Superior temporal gyrus (tissue), 1 donor: ENCODE measurements around the gene MET.
"Not testable (repeated sequence)": the region's sequence is repeated elsewhere in the genome, so short reads cannot be mapped to it uniquely, and the experiment has no call there.

ENCODE experiments used
- DNase-seq: peaks from one replicate; pipeline ENCODE4 v3.0.0-alpha.2; 2016; ENCODE audit errors: extremely low spot score

Gene MET

DNA sequence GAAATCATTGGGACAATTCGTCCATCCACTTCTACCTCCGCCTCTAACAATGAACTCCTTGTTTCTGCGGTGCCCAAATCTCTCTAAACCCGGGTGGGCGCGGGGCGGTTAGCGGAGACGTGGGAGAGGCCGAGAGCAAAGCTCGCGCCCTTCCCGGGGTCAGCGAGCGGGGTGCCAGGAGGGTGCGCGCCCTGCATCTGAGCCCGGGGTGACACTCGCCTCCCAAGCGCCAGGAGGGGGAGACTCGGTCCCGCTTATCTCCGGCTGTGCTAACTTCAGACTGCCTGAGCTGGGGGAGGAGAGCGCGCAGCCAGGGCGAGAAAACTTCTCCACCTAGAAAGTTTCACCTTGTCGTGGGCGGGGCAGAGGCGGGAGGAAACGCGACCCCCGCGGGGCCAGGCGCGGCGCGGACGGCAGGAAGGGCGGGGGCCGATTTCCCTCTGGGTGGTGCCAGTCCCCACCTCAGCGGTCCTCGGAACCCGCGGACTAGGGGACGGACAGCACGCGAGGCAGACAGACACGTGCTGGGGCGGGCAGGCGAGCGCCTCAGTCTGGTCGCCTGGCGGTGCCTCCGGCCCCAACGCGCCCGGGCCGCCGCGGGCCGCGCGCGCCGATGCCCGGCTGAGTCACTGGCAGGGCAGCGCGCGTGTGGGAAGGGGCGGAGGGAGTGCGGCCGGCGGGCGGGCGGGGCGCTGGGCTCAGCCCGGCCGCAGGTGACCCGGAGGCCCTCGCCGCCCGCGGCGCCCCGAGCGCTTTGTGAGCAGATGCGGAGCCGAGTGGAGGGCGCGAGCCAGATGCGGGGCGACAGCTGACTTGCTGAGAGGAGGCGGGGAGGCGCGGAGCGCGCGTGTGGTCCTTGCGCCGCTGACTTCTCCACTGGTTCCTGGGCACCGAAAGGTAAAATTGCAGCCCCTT, at the start of gene MET:
MET (plus strand) TSS at position 516 of the 915 bp plus-strand sequence. CDS start 26,889 bp downstream, outside the sequence.
- DNase-seq: peak; percentile 74

DNA sequence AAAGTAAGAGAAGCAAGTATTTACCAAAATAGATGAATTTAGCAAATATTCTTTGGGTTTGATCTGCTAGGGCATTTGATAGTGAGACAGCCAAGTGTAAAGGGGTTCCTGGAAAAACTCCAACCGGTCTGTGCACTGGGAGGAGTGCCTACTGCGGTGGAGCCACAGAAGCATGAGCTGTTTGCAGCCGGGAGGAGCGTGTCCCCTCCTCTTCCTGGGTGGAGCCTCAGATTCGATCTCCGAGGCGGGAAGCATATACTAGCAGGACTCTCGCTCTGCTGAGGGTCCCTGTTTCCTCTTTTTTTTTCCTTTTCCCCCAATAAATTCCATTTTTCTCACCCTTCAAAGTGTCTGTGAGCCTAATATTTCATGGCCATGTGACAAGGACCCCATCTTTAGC, 45.1 kb upstream of the MET start:
- no peak for DNase-seq

DNA sequence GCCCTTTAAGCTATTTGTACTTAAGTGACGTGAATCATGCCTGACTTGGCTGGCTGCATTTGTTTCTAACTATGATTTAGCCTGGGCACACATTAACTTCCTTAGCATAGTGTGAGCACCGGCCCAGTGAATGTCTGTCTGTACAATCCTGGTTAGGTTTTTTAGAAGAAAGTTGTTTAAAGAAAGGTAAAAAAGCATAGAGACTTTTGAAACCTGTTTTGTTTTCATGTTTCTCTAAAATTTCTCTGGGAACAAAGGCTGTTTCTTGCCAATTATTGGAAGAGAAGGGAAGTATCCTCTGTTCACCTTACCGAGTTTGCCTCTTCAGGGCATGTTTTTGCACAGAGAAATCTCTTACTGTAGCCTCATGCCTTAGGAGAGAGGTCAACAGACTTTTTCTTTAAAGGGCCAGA, 42.9 kb upstream of the MET start:
- DNase-seq: no peak

DNA sequence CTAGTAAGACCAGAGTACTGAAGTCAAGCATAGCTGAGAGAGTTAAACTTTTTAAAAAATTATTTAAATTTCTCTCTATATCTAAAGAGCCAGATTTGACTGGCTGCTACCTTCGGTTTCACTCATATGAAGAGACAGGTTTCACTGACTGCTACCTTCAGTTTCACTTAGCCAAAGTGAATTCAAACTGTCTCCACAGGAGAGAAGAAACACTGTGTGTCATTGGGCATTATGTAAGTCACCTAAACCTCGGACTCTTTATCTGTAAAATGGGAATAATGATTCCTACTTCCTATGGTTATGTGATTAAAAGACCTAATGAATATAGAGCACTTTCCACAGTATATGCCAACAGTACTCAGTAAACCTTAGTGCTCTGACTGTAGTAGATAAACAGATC, 41.6 kb upstream of the MET start:
- DNase-seq: no peak

DNA sequence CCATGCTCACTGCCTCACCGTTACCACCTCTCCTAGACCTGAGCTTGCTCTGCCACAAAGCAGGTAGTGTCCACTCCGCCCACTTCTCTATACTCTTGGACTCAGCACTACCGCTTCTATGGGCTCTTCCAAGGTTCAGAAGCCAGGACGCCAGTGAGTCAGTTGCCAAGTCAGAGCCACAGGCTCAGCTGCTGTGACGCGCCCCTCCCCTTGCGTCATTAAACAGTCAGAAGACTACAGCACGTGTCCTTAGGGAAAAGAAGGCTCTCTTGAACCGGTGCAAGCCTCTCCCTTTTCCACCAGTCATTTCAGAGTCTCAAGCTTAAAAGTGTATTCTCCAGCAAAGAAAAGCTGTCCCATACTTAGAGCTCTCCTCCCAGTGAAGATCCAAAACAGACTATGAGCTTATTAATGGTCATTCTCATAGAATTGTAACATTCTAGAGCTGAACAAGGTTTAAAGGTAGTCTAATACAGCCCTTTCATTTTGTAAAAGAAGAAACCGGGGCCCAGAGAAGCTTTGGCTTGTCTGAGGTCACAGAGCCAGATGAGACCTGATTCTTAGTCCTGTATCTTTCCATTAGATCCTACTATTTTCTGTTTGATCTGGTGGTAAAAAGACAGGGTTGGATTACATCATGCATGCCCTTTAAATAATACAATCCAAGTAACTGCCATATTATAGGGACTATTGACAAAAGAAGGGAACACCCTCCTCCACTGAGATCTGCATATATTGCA, 40.9 kb upstream of the MET start:
- DNase-seq: no peak

DNA sequence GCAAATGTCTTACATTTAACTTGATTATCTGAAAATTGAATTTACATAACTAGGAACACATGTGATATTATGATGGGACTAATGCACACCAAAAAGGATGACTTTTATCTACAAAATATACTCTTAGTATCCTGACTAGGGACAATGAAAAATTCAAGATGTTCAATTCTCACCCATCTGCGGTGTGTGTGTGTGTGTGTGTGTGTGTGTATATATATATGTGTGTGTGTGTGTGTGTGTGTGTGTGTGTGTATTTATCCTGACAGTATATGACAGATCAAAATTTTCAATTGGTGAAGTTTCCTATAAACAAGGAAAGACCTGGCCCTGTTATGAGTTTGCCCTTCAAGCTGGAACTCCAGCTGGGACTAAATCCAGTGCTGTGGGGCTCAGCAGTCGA, 40.3 kb upstream of the MET start:
- DNase-seq: no peak

DNA sequence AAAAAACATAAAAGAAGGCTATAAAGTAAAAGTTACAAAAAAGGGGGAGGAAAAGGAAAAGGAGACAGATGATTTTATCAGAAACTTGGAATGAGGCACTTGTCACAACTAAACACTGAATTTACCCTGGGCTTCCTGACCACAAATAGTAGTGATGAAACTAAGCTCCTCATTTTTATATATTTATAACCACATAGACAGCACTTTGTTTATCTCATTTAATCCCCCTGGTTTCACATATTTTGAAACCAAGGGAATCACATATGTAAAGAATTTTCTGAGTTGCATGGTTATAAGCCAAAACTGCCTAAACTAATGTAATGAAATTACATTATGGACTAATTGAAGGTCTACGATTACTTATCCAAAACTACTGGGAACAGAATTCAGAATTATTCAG, 39.6 kb upstream of the MET start:
- no peak for DNase-seq

DNA sequence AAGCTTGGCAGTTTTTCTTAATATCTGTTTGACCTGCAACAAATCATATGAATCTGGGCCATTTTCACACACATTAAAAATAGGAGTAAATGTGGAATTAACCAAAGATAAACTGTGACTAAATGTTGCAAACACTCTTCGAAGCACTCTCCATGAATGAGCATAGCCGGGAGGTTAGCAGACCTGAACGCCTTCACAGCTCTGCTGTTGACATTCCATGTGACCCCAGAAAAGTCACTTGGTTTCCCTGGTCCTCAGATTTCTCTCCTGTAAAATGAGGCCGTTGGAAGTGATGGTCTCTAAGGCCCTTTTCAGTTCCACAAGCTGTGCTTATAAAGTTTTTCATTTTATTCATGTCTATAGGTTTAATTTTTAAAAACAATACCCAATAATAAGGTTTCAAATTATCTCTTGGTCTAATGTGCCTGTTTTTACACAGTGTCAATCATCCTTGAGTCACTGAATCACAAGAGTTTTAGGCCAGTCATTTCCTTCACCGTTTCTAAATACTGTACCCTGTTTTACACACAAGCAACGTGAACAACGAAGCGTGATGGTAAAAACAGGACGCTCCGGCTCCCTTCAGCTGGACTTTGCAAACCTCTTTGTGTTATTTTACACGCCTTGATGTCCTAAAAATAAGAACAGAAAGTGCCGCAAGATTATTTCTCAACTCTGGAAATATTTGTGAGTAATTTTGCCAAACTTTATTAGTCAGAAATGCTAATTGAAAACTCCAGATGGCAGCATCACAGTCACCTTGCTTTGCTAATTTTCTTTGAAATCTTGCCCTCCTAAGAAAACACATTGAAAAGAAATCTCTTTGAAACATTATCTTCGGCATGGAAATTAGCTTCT, 38.6 kb upstream of the MET start:
- peak; percentile 31 for DNase-seq

DNA sequence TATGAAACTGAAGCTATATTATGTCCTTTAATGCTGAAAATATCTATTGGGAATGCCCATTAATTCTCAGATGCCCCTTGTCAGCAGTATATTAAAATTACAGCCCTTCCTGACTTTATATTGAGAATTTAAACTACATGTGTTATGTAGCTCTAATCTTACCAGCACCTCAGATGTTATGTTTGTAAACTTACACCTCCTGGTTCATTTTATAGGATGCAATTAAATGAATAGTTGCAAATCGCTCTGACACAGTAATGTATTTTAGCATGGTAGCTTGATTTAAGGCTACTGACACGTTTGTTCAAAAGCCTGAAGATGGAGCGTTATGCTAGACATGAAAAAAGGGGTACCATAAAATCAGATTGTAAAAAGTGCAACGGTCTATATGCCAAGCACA, 35.0 kb upstream of the MET start:
- no peak for DNase-seq

DNA sequence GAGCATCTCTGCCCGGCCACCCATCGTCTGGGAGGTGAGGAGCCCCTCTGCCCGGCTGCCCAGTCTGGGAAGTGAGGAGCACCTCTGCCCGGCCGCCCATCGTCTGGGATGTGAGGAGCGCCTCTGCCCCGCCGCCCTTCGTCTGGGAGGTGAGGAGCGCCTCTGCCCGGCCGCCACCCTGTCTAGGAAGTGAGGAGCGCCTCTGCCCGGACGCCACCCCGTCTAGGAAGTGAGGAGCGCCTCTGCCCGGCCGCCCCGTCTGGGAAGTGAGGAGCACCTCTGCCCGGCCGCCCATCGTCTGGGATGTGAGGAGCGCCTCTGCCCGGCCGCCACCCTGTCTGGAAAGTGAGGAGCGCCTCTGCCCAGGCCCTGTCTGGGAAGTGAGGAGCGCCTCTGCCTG, 33.4 kb upstream of the MET start:
- DNase-seq: not testable (repeated sequence)

DNA sequence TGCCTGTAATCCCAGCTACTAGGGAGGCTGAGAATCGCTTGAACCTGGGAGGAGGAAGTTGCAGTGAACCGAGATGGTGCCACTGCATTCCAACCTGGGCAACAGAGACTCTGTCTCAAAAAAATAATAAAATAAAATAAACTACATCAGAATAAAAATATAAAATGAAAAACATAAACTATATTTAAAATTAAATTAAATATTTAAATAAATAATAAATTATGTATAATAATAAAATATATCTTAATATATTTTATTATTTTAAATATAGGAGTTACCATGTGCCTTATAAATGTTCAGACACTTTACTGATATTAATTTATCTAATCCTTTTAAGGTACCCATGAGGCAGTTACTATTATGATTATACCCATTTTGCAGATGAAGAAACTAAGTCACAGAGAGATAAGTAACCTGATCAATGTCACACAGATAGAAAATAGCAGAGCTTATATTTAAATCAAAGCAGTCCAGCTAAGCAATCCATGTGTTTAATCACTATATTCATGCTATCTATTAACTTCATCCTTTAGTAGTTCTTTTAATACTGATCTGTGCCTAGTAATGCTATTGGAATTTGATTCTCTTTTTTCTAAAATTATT, 30.3 kb upstream of the MET start:
- no peak for DNase-seq

DNA sequence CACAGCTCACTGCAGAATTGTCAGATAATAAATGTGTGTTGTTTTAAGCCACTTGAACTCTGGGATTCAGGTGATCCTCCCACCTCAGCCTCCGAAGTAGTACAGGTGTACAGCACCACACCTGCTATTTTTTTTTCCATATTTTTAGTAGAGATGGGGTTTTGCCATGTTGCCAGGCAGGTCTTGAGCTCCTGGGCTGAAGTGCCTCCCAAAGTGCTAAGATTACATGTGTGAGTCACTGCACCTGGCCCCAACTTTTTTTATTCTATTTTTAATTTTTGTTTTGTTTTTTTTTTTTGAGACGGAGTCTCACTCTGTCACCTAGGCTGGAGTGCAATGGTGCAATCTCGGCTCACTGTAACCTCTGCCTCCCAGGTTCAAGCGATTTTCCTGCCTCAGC, 28.8 kb upstream of the MET start:
- DNase-seq: not testable (repeated sequence)

DNA sequence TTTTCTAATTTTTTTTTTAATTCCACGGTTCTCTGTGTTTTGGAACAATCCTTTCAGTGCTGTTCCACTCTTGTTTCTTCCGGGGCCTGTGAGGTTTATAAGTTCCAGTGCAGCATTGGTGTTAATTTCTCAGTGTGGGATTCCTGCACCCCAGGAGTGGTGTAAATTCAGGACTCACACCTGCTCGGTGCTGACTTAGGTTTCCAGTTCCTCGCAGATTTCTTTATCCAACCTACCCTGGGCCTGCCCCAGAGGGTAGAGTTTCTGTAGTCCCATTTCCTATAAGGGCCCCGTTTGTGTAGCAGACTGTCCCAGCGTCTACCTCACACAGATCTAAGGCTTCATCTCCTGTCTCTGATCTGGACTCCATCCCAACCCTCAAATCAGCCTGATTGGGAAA, 27.4 kb upstream of the MET start:
- DNase-seq: no peak

DNA sequence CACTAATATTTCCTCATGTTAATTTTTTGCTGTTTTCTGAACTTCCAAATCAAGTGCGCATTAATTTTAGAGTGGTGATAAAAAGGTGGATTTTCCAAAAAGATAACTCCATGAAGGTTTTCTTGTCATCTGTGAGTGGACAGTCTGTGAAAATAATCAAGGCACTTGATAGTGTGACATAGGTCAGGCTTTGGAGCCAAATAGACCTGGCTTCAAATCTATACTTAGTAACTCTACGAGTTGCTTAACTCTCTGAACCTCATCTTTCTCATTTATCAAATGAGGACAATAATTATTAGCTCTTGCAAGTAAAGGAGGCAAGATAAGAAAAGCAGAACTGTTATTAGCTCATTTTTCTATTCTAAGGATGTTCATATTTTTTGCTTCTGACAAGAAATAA, 24.7 kb upstream of the MET start:
- DNase-seq: no peak

DNA sequence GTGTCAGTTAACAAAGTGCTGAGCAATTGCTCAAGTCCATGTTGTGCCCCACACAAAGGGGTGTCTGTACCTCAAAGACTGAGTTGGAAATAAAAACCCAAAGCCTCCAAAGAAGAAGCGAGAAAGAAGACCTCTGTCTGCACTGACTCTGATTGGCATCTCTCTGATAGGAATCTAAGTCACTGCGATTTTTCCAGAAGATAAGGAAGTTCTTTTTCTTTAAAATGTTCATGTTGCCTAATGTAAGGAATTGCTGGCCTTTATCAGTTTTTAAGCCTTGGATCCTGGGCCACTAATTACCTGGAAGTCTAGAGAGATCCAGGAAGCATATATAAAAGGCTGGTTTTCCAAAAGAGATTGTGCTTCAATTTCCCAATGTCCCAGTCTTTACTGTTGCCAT, 24.1 kb upstream of the MET start:
- no peak for DNase-seq

DNA sequence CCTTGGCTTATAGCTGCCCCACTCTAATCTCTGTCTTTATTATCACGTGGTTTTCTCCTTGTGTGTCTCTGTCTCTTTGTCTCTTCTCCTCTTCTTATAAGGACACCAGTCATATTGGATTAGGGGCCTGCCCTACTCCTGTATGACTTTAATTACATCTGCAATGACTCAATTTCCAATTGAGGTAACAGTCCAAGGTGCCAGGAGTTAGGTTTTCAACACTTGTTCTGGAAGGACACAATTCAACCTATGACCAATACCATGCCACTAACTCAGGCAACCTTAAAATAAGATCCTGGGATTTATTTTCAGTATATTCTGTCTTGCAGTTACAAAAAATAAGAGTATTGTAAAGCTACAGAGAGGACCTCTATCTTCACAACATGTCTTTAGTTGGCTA, 21.6 kb upstream of the MET start:
- DNase-seq: no peak

DNA sequence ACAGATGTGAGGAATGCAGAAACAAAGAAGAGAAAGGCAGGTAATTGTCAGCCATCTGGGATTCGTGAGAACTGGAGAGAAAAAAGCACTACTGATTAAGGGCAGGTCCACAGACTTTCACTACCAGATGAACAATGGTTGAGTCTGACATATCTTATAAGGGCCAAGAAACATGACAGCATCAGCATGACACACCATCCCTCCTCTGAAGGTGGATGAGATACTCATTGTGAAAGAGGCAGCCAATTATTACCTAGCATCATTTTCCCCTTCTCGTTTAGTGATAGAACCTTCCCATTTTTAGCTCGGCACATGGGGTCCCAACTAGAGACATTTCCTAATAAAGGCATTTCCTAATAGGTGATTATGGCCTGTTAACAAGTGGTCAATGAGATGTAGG, 19.2 kb upstream of the MET start:
- no peak for DNase-seq

DNA sequence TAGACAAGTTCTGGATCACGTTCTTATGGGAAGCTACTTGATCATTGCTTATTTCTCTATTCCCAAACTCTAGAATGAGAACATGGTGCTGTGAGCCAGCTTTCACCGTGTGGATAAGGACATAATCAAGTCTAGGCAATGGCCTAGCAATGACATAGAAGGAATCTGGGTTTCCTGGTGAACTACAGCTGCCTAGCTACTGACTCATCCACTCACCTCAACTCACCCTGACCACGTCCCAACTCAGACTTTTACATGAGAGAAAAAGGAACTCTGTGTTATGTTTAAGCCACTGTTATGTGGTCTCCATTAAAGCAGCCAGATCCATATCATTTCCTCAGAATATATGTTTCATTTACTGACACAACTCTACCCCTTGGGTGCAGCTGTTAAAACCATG, 18.8 kb upstream of the MET start:
- no peak for DNase-seq

DNA sequence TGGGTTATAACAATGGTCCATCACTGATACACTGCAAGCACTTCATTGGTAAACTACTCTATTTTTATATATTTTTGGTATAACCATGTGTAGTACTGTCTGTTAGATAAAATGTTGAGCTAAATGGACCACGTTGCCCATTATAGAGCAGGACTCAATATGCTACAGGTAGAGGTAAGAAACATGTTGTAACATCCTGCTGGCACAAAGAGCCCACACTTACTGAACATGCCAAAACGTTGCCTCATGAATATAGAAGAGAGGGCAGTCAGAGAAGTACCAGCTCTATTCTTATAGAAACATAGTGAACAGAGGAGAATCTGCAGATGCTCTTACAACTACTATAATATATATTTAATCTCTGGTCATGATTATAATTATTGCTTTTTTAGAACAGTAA, 18.4 kb upstream of the MET start:
- no peak for DNase-seq

DNA sequence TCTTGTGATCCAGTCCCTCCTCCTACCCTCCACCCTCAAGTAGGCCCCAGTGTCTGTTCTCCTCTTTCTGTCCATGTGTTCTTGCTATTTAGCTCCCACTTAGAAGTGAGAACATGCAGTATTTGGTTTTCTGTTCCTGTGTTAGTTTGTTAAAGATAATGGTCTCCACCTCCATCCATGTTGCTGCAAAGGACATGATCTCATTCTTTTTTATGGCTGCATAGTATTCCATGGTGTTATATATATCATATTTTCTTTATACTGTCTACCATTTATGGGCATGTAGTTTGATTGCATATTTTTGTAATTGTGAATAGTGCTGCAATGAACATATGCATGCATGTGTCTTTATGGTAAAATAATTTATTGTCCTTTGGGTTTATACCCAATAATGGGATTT, 12.7 kb upstream of the MET start:
- DNase-seq: not testable (repeated sequence)

DNA sequence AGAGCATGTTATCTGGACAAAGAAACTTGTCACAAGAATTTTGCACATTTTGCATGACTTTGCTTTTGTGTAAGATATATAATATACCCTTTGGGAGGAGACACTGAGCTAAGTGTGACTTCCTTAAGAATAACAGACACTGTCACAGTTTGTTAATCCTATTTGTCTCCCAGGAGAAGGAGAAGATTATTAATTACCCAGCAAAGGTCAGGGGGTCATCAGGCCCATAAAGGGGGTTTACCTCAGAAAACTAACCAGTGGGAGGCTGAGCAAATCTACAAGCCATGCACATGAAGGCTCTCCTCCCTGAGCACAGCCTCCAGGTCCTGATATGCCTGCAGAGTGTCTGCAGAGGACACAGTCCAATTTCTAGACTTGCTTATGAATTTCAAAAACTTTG, 10.1 kb upstream of the MET start:
- DNase-seq: no peak

DNA sequence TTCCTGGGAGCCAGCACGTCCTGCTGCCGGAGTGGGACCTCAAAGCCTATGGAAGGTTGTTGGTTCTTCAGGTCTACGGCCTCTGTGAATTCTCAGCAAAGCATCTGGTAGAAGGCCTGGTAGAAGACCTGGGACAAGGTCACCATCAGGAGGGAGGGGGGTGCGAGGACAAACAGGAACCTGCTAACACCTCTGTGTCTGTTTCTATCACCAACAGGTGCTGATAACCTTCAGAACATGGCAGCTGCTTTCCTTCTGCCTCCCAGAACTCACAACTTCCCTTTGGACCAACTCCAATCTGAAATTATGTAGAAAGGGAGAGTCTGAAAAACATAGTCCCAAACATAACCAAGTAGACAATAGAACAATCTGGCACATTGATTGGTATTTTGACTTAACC, 8.3 kb upstream of the MET start:
- no peak for DNase-seq
